AG09319 (cell line): ENCODE results near the gene EFCAB5.
"Not testable (repeated sequence)": the region's sequence is repeated elsewhere in the genome, so short reads cannot be mapped to it uniquely, and the experiment has no call there.

Experiments used
- DNase-seq: peaks from one replicate; pipeline ENCODE4 v3.0.0-alpha.2; 2010; ENCODE audit warnings: low read depth; ENCODE audit errors: extremely low read depth
- CTCF ChIP-seq: IDR thresholded peaks from 2 replicates; pipeline ENCODE4 v1.5.1; 2011; ENCODE audit warnings: low read depth, mild to moderate bottlenecking, inconsistent platforms, low read length, moderate library complexity

The EFCAB5 gene

GRCh38 chr17:30021708-30022317 is 80.4 kb downstream of the EFCAB5 start:
- DNase-seq: peak; percentile 10
- TF ChIP-seq CTCF: peak; percentile 90

GRCh38 chr17:30025325-30025724 is 83.9 kb downstream of the EFCAB5 start:
- not testable (repeated sequence) for DNase-seq

GRCh38 chr17:30027676-30028075 is 86.2 kb downstream of the EFCAB5 start:
- DNase-seq: no peak
- TF ChIP-seq CTCF: no peak

GRCh38 chr17:30031214-30031869 is 89.9 kb downstream of the EFCAB5 start:
- DNase-seq: no peak
- TF ChIP-seq CTCF: no peak

GRCh38 chr17:30035369-30035768 is 93.9 kb downstream of the EFCAB5 start:
- no peak for DNase-seq
- TF ChIP-seq CTCF: no peak

GRCh38 chr17:30040719-30041518 is 99.5 kb downstream of the EFCAB5 start:
- DNase-seq: not testable (repeated sequence)

GRCh38 chr17:30041551-30041950 is 100.1 kb downstream of the EFCAB5 start:
- TF ChIP-seq CTCF: no peak
- no peak for DNase-seq

GRCh38 chr17:30062372-30062771 is 120.9 kb downstream of the EFCAB5 start:
- no peak for DNase-seq

More at GRCh38 chr17:30062372-30062771, 120.9 kb downstream of the EFCAB5 start:
- no peak for TF ChIP-seq CTCF
